NCI-H226 (cell line): Measurements from ENCODE around the gene BCL6.

Experiments used
- DNase-seq: peaks from one replicate; pipeline ENCODE4 v3.0.0-alpha.2; 2015

The BCL6 gene

GRCh38 chr3:187738331-187739093, 6.8 kb downstream of the BCL6 start:
- DNase-seq, result peak; percentile 76

DNA sequence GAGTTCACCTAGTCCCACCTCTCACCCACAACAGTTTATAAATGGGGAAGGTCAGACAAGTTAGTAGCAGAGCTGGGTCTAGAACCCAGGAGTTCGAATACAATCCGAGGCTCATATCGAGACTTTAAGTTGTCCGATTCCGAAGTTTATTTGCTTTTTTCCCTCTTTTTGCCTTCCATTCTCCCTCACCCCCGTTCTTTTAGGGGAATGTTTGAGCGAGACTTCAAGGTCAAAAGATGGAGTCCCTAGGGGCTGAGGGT, 7.3 kb downstream of the BCL6 start:
- no peak for DNase-seq

DNA sequence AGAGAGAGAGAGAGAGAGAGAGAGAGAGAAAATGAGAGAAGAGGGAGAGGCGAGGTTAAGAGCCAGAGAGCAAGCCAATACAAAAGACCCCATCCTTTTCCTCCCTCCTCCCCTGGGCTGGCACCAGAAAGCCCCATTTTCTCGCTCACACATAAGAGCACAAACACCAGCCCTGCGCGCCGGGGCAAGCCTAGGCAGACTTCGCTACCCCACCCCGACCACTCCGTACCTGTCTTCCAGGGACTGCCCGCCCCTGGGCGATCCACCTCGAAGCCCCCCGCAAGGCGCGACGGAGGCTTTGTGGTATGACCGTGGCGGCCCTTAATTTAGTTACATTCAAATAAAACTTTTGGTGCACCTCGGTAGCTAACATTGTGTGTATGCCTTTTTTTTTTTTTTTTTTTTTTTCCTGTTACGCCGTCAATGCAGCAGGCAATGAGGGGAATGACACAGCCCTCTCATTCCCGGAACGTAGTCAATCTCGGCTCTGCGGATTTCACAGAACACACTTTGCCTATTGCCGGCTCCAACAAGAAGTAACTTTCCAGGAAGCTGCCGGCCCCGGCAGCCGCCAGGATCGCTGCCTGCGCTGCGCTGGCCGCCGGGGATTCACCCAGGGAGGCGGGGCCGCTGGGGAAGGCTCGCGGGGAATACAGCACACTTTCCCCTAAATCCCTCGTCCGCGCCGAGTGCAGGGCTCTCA, 7.7 kb downstream of the BCL6 start:
- DNase-seq, result peak; percentile 60

DNA sequence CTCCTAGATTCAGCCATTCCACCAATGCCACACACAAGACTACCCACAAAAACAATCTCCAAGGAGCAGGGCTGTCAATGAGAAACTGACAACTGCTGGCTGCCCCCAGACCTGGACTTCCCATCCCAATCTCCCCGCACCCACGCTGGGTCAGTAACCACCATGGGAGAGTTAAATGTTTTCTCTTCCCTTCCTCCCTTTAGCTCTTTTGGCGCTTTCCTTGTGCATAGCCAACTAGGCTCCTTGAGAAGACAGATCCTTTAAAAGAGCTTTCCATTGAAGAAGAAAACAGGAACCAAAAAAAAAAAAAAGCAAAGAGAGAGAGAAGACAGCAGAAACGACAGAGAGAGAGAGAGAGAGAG, 8.3 kb downstream of the BCL6 start:
- no peak for DNase-seq

DNA sequence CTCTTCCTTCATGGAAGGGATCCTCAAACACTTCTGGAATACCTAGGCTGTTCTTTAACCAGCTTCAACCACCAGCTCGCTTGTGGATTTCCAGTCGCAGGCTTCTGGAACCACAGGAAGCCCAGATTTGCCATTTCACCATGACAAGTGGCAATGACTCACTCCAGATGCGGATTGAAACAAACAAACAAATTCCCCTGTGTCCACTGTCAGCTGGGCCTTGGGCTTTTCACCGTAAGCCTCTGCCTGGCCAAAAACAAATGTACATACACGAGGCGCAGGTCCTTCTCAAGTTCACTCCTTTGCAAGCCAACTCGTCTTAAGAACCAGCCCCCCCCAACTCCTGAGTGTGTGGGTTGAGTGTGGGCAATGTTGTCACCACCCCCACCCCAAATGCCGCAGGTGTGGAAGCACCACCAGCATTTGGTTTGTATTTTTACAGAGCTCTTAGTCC, 8.8 kb downstream of the BCL6 start:
- DNase-seq, result no peak

DNA sequence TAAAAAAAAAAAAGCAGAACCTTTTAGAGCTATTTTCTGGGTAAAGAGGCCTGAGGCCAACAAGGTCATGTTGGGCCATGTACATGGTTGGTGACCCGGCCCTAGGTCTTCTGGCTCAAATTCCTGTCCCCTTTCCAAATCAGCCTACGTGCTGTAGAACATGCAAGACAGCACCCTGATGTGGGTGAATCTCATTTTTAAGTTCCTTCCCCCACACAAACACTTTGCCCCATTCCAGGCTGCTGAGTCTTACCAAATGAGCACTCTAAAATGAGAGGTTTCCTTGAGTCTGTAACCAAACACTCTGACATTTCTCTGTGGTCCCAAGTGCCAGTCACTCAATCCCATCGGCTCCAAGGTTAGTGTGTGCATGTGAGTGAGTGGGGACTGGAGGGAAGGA, 9.4 kb downstream of the BCL6 start:
- no peak for DNase-seq

DNA sequence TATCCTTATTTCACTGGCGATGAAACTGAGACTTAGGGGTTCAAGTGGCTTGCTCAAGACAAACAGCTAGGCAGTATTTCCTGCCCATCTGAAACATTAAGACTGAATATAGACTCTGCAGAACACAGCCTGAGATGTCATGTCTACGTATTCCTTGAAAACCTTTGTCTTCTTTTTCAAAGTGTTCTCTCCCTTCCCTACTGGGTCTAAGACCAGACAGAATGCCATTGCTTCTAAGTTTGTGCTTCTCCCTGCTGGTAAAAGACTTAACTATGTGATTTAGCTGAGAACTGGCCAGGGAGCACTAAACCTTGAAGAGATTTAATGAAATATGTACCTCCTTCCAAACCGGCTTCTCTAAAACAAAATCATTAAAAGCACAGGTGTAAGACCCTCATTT, 9.9 kb downstream of the BCL6 start:
- DNase-seq, result no peak

GRCh38 chr3:187734841-187735240, 10.4 kb downstream of the BCL6 start:
- no peak for DNase-seq

- no peak for DNase-seq
Measured at GRCh38 chr3:187733371-187733770, 11.9 kb downstream of the BCL6 start.

DNA sequence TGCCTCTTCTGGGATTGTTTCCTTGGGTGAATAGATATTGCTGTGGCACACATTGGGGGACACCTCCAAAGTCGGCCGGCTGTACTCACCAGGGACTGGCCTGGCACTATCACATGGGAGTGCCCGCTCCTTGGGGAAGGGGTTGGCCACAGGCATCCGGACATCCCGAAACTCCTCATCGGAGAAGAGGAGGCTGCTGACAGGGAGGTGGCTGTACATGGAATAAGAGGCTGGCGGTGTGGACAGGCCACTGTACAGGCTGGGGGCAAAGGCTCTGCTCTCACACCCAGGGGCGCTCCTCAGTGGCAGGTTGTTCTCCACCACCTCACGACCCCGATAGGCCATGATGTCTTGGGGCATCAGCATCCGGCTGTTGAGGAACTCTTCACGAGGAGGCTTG, 15.7 kb downstream of the BCL6 start:
- DNase-seq, result no peak

- DNase-seq, result no peak
Measured at GRCh38 chr3:187728940-187729583, 16.2 kb downstream of the BCL6 start.

DNA sequence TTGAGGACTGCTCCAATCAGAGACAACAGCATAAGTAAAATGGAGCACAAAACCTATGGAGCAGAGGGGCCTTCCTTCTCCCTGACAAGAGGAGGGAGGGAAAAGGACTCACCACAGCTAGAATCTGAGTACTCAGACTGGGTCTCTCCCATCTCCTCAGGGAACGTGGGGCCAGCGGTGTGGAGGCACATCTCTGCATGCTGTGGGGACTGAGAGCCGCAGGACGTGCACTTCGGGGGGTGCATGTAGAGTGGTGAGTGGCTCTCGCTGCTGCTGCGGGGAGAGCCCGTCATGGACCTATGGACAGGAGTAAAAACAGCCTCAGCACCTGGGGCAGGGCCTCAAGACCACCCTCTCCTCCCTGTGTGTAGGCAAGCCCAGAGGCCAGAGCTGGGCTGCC, 17.0 kb downstream of the BCL6 start:
- DNase-seq, result no peak

GRCh38 chr3:187726564-187726963, 18.7 kb downstream of the BCL6 start:
- no peak for DNase-seq

DNA sequence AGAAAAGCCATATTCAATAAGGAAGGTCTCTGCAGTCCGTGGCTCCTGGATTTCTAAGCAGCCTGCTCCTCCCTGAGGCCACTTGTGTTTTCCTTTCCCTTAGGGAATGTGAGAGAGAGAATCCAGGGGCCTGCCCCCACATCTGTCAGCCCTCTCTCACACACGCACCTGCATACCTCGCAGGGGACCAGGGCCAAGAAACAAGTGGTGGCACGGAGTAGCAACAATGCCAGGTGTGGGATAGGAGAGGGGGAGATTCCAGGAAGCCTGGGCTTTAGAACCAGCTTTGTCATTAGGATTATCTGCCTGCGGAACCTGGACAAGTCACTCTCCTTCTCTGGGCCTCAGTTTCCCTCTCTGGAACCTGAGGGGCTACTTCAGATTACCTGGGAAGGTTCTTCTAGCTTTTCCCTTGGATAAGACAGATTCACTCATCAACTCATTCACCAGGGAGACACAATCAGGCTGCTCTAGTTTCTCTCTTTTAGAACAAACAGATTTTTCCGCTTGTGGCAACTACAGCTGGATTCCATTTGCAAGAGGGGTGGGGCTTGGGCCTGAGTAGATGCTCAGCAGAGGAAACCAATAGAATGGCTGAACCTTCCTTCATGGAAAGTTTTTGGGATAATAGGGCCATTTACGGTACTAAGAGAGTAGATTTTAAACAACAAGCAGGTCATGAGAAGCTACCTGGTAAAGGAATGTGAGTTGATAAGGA, 19.5 kb downstream of the BCL6 start:
- DNase-seq, result no peak

- DNase-seq, result no peak
Measured at GRCh38 chr3:187725224-187725623, 20.0 kb downstream of the BCL6 start.

- no peak for DNase-seq
Measured at GRCh38 chr3:187722206-187722612, 23.1 kb downstream of the BCL6 start.

GRCh38 chr3:187721055-187721454, 24.2 kb downstream of the BCL6 start:
- no peak for DNase-seq

DNA sequence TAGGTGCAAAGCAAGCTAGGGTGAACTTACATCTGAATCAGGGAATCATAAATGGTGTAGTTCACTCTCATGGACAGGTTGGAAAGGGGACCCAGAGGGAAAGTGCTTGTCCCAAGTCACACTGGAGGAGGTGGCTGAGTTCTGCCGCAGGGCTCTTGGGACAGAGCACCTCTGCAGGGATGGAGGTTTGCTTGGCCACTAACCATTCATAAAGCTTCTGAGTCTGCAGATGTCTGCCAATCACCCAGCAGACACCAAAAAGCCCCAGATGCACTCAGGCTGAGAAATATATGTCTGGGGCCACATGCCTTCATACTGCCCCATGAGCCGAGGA, 25.0 kb downstream of the BCL6 start:
- DNase-seq, result no peak

DNA sequence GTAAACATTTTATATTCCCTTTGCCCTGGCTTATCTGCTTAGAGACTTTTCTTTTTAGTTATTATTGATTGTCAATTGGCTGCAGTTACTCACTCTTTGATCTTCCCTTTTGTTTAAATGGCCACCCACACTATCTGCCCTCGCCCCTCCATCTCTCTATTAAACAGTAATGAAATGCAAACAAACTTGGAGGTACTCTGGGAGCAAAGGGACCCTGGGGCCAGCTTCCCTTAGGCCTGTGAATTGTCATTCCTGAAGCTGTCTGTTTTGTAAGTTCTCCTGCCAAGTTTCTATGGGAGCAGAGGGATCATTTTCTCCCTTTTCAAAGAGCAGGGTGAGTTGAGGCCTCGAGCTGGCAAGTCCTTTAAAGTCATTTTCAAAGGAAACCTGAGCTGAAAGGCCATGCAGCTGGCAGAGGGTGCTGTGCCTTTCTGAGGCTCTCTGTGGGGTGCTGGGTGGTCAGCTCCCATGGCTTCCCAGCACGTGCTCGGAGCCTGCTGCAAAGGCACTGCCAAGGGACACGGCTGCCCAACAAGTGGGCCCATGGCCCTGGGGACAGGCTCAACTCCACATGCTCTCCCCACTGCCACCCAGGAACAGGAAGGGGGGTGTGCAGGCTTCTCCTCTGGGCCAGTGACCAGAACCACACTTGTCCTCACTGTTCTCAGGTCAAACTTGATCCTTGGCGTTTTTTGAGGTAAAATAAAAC, 25.5 kb downstream of the BCL6 start:
- DNase-seq, result no peak

DNA sequence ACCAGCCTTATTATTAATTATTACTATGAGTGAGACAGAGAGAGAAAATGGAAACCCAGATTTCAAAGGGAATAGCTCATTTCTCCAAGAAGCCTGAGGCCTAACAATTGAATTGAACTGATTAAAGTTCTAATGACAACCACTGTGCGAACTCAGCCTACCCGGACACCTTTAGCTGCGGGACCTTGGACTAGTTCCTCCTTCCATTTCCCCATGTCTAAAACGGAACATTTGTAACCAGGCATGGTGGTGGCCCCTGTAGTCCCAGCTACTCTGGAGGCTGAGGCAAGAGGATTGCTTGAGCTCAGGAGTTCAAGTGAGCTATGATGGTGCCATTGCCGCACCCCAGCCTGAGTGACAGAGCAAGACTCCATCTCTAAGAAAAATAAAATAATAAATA, 26.5 kb downstream of the BCL6 start:
- DNase-seq, result no peak

DNA sequence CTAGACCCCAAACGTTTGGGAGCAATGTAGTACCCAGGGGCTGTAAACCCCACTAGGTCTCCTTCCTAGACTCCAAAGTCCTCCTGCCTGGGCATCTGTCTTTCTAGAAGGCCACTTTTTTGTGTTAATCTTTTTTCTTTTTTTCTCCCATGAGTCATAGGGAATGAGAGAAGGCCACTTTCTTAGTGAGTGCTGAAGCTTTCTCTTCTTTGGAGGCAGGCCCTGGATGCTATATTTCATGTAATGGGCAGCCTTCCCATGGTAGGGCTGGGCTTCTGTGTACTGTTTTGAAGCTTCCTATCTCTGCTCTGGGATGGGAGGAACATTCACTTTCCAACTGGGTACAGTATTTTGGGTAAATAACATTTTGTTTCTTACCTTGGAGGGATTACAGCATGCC, 27.7 kb downstream of the BCL6 start:
- no peak for DNase-seq

DNA sequence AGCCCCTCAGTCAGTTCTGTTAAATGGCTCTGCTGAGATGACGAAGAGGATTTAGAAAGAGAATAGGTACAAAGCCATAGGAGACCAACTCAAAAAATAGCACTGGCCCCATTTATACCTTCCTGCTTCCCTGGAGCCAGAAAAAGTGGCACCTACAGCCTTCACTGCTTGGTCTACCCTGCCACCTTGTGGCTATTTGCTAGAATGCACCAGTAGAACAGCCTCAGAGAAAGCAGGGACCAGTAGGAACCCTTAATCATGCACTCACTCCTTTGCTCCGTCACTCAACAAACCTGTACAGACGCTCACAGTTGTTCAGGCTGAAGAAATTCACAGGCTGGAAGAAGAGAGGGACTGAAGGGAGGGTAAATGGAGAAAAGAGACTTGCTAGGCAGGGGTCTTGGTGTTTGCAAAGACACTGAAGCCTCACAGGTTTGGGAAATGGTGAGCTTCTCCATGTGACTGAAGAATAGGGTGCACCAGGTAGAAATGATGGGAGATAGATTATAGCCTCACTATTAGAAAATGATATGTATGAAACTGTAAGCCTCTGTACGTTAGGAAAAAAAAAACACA, 30.8 kb downstream of the BCL6 start:
- peak; percentile 51 for DNase-seq

DNA sequence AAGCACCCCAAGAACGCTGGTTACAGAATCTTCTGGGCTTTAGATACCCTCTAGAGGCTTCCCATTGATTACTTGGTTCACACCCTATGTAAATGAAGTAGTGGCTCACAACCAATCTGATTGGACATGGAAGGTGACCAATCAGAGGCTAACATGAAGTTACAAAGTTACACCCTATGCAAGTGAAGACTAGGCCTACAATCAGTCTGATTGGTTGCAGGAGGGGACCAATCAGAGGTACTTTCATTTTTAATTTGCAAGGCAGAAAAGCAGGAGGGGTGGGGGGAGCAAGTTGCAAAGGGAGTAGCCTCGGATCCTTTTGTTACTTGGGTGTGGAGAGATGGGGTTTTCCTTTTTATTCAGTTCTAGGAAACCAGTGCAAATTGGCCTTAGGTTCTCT, 31.8 kb downstream of the BCL6 start:
- DNase-seq, result peak; percentile 60
